Subcutaneous abdominal adipose tissue (tissue), 5 donors: ENCODE results near the gene FGF2.
"Not testable (repeated sequence)": the region's sequence is repeated elsewhere in the genome, so short reads cannot be mapped to it uniquely, and the experiment has no call there.

ENCODE experiments used
- H3K27ac ChIP-seq: one replicate; pipeline ENCODE4 v1.7.0; 2013; ENCODE audit warnings: low read depth, mild to moderate bottlenecking, inconsistent platforms, low read length, moderate library complexity
- H3K27me3 ChIP-seq, 5 donors: one replicate each; pipeline ENCODE4 v1.7.0; 2013; ENCODE audit warnings: low read length in 5 of 5, inconsistent platforms in 1 of 5; ENCODE audit not compliant: control insufficient read depth in 5 of 5, insufficient read depth in 4 of 5
- H3K36me3 ChIP-seq, 5 donors: one replicate each; pipeline ENCODE4 v1.7.0; 2013; ENCODE audit warnings: low read length in 5 of 5; ENCODE audit not compliant: control insufficient read depth in 5 of 5, insufficient read depth in 5 of 5
- H3K4me1 ChIP-seq, 5 donors: one replicate each; pipeline ENCODE4 v1.7.0; 2013; ENCODE audit warnings: low read length in 5 of 5, mild to moderate bottlenecking in 3 of 5, moderate library complexity in 1 of 5; ENCODE audit not compliant: control insufficient read depth in 5 of 5, insufficient read depth in 5 of 5
- H3K4me3 ChIP-seq, 5 donors: one replicate each; pipeline ENCODE4 v1.7.0; 2013; ENCODE audit warnings: low read length in 5 of 5, low read depth in 1 of 5
- H3K9ac ChIP-seq, 5 donors: one replicate each; pipeline ENCODE4 v1.7.0; 2013; ENCODE audit warnings: low read length in 5 of 5, mild to moderate bottlenecking in 4 of 5, moderate library complexity in 3 of 5
- H3K9me3 ChIP-seq, 5 donors: one replicate each; pipeline ENCODE4 v1.7.0; 2013; ENCODE audit warnings: low read length in 5 of 5; ENCODE audit not compliant: control insufficient read depth in 5 of 5
- donor health status: healthy.
- donor health status: healthy.
- donor health status: healthy.
- donor health status: healthy.
- donor health status: healthy.

The FGF2 gene

DNA sequence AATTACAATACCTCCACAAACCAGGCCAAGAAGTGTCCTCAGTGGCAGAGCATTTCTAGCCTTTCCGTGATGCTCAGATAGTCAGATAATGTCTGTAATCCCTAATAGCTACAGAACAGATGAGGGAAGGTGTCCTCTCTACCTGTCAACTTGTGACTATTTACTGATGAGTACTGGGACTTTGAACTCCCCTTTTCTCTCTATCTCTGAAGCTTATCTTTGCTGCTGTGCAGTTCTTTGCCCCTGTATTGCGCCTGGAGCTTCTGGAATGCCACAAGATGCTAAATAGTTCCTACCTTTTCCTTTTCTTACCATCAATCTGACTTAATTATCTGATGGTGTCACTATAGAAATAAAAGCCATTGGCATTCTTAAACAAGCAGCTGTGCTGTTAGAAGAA is 30.5 kb downstream of the FGF2 start:
- H3K4me1 ChIP-seq: peaks cover 3 to 47% (median 20%) of the 10 kb centered on the region in 5 donors
- peak overlapping the region; percentile 61 for H3K27ac ChIP-seq
- no peaks in the 10 kb centered on the region for H3K9me3 ChIP-seq
- no peaks in the 10 kb centered on the region for H3K36me3 ChIP-seq
- H3K9ac ChIP-seq: no peak overlapping the region
- no peaks in the 10 kb centered on the region for H3K27me3 ChIP-seq
- H3K4me3 ChIP-seq: no peak overlapping the region

DNA sequence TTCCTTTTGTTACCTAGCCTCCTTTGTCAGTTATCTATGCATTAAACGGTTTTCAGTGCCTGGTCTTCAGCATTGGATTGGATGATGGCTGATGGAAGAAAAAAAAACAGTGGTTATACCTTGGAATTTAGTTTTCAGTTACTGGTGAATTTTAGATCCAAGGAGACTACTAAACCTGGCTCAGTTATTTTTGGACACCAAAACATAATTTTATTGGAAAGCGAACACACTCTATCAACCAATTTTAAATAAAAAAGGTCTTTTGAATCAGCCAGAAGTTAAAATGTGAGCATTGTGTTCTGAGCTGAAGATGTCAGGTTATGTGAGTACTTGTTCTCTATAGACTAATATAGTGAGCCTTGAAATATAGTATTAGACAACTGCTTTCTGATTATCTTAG is 32.1 kb downstream of the FGF2 start:
- H3K4me1 ChIP-seq: peaks cover 3 to 50% (median 16%) of the 10 kb centered on the region in 5 donors

DNA sequence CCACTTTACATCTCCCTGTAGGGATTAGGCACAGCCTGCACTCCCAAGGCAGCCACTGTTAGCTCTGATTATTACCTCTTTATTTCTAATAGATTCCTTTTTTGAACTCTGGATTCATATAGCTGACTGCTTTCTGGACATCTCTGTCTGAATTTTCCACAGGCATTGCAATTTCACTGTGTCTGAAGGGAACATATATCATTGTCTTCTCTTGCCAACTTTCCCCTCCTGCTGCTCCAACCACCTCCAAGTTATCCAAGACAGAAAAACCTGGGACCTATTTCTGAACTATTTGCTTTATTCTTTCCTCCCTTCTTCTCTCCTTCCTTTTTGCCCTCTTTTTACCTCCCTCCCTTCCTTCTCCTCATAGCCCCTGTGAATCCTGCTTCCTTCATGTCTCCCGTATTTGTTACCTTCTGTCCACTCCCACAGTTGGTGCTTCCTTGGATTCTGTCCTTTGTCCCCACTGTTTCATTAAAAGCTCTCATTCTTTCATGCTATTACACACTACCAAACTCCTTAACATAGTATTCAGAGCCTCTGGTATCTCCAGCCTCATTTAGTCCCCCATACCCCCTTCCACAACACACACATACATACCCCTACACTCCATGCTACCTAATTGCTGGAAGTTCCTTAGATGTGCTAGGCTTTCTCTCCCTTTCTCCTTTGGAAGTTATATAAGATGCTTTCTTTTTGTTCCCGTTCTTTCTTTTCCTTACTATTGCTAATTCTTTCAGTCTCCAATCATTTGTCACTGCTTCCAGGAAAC is 34.7 kb downstream of the FGF2 start:
- peak overlapping the region; percentile 15 for H3K27ac ChIP-seq
- H3K9ac ChIP-seq: peak overlapping the region in 1 of 5 donors; percentile 34
- peaks cover 0 to 34% (median 0%) of the 10 kb centered on the region in 5 donors for H3K4me1 ChIP-seq
- no peak overlapping the region for H3K4me3 ChIP-seq
- H3K27me3 ChIP-seq: no peaks in the 10 kb centered on the region
- no peaks in the 10 kb centered on the region for H3K9me3 ChIP-seq
- no peaks in the 10 kb centered on the region for H3K36me3 ChIP-seq

More for the DNA sequence above, 32.1 kb downstream of the FGF2 start:
- Histone ChIP-seq H3K27ac (peak overlapping the region; percentile 61), H3K9ac (no peak overlapping the region), H3K27me3 (no peaks in the 10 kb centered on the region), H3K36me3 (no peaks in the 10 kb centered on the region), H3K9me3 (no peaks in the 10 kb centered on the region), H3K4me3 (no peak overlapping the region)

GRCh38 chr4:122863639-122864038 is 37.0 kb downstream of the FGF2 start:
- H3K36me3 ChIP-seq: no peaks in the 10 kb centered on the region
- H3K9me3 ChIP-seq: no peaks in the 10 kb centered on the region
- peak overlapping the region; percentile 33 for H3K27ac ChIP-seq
- no peak overlapping the region for H3K4me3 ChIP-seq
- H3K4me1 ChIP-seq: peaks cover 0 to 30% (median 0%) of the 10 kb centered on the region in 5 donors
- H3K27me3 ChIP-seq: no peaks in the 10 kb centered on the region
- H3K9ac ChIP-seq: no peak overlapping the region

GRCh38 chr4:122865425-122865824 is 38.8 kb downstream of the FGF2 start:
- Histone ChIP-seq H3K36me3 (no peaks in the 10 kb centered on the region), H3K4me1 (peaks cover 0 to 30% (median 0%) of the 10 kb centered on the region in 5 donors), H3K27me3 (no peaks in the 10 kb centered on the region), H3K4me3 (no peak overlapping the region), H3K27ac (peak overlapping the region; percentile 22), H3K9me3 (no peaks in the 10 kb centered on the region), H3K9ac (no peak overlapping the region)

DNA sequence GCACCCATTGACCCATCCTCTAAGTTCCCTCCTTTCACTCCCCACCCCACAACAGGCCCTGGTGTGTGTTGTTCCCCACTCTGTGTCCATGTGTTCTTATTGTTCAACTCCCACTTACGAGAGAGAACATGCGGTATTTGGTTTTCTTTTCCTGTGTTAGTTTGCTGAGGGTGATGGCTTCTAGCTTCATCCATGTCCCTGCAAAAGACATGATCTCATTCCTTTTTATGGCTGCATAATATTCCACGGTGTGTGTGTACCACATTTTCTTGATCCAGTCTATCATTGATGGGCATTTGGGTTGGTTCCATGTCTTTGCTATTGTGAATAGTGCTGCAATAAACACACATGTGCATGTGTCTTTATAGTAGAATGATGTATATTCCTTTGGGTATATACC is 41.6 kb downstream of the FGF2 start:
- H3K9ac ChIP-seq, H3K4me3 ChIP-seq, H3K9me3 ChIP-seq, H3K36me3 ChIP-seq, H3K27me3 ChIP-seq, H3K27ac ChIP-seq: not testable (repeated sequence)
- H3K4me1 ChIP-seq: peaks cover 0 to 12% (median 0%) of the 10 kb centered on the region in 5 donors

GRCh38 chr4:122873146-122873545 is 46.5 kb downstream of the FGF2 start:
- Histone ChIP-seq H3K9ac (no peak overlapping the region), H3K27ac (no peak overlapping the region), H3K27me3 (no peaks in the 10 kb centered on the region), H3K4me1 (peaks cover 0 to 9% (median 5%) of the 10 kb centered on the region in 5 donors), H3K36me3 (peaks cover 0 to 11% (median 4%) of the 10 kb centered on the region in 5 donors), H3K4me3 (no peak overlapping the region), H3K9me3 (no peaks in the 10 kb centered on the region)

DNA sequence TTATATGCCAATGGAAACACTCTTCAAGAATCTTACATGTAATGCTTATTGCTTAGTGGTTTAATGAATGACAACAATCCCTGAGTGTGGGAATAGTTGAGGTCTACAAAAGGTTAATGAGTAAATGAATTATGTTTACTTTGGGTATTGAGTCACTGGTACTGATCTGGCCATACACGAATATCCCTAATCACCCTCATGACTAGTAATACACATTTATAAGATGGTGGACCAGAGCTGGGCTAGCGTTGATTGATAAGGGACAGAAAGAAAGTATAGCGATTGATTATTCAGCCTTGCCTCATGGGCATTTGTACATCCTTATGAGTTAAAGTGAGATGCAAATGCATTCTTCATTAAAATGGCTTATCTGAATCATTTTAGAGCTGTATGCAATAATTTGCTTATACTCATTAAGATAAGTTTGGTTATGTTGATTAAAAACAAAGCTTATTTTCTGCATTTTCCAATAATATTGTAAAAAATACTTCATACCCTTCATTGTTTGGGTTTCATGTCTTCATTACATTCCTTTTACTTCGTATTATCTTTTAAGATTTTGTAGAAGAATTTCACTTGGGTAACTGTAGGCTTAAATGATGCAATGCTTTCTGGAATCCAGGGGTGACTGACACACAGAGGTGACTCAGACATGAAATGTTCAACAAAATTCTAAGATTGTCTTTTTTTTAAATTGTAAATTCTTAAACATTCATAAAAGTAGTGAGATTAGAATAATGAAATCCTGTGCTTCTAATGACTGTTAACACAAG is 47.4 kb downstream of the FGF2 start:
- Histone ChIP-seq H3K4me1 (peaks cover 0 to 16% (median 10%) of the 10 kb centered on the region in 5 donors), H3K36me3 (peaks cover 0 to 13% (median 4%) of the 10 kb centered on the region in 5 donors), H3K9ac (no peak overlapping the region), H3K9me3 (no peaks in the 10 kb centered on the region), H3K27ac (peak overlapping the region; percentile 45), H3K27me3 (no peaks in the 10 kb centered on the region), H3K4me3 (no peak overlapping the region)

DNA sequence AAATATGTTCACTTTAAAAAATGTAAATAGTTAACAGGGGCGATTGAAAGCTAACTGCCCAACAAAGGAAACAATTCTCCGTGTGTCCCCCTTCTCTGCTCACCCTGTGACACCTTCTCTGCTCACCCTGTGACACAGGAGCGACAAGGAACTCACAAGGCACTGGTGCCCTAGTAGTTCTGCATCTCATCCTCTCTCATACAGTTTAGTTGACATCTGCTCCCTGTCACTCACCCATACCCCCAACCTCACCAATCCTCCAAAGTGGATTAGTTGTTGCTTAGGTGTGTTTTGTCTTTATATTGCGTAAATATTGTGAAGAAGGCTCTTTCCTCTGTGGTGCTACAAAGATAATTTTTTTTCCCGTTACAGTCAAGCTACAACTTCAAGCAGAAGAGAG is 49.3 kb downstream of the FGF2 start:
- Histone ChIP-seq H3K4me1 (peaks cover 0 to 20% (median 10%) of the 10 kb centered on the region in 5 donors), H3K36me3 (peaks cover 0 to 18% (median 4%) of the 10 kb centered on the region in 5 donors), H3K9ac (no peak overlapping the region), H3K27me3 (no peaks in the 10 kb centered on the region), H3K9me3 (no peaks in the 10 kb centered on the region), H3K27ac (peak overlapping the region; percentile 18), H3K4me3 (no peak overlapping the region)

GRCh38 chr4:122876456-122876855 is 49.8 kb downstream of the FGF2 start:
- Histone ChIP-seq H3K9me3 (no peaks in the 10 kb centered on the region), H3K27ac (peak overlapping the region; percentile 18), H3K36me3 (peaks cover 0 to 18% (median 4%) of the 10 kb centered on the region in 5 donors), H3K4me3 (no peak overlapping the region), H3K4me1 (peaks cover 0 to 20% (median 10%) of the 10 kb centered on the region in 5 donors), H3K27me3 (no peaks in the 10 kb centered on the region), H3K9ac (no peak overlapping the region)
